ENCODE data around the gene KRTAP9-4.
"Not testable (repeated sequence)": the region's sequence is repeated elsewhere in the genome, so short reads cannot be mapped to it uniquely, and the experiment has no call there.

DNA sequence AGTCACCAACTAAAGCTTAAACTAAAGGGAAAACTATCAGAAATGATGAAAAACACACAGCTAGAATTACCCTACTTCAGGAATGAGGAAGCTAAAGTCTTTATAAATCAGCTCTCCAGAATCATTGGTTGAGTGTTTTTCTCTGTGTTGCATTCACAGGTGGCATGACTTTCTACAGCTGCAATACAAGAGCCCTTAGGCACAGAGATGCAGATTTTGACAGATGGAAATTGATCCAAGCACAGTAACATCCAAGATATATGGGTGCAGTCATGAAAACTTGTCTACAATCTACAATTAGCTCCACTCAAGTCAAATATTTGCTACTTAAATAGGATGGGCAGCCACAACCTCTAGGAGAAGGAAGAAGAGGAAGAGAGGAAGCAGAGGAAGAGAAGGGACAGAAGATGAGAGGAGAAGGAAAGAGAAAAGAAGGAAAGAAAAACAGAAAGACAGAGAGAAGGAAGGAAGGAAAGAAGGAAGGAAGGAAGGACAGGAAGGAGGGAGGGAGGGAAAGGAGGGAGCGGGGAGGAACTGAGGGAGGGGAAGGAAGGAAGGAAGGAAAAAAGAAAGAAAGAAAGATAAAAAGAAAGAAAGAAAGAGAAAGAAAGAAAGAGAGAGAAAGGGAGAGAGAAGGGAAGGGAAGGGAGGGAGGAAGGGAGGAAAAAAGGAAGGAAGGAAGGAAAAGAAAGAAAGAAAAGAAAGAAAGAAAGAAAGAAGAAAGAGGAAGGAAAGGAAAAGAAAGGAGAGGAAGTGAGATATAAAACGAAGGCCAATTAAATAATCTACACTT is 2.3 kb upstream of the KRTAP9-4 start:
- TF ChIP-seq, protein P1, sequence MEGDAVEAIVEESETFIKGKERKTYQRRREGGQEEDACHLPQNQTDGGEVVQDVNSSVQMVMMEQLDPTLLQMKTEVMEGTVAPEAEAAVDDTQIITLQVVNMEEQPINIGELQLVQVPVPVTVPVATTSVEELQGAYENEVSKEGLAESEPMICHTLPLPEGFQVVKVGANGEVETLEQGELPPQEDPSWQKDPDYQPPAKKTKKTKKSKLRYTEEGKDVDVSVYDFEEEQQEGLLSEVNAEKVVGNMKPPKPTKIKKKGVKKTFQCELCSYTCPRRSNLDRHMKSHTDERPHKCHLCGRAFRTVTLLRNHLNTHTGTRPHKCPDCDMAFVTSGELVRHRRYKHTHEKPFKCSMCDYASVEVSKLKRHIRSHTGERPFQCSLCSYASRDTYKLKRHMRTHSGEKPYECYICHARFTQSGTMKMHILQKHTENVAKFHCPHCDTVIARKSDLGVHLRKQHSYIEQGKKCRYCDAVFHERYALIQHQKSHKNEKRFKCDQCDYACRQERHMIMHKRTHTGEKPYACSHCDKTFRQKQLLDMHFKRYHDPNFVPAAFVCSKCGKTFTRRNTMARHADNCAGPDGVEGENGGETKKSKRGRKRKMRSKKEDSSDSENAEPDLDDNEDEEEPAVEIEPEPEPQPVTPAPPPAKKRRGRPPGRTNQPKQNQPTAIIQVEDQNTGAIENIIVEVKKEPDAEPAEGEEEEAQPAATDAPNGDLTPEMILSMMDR (IDR thresholded peaks at IDR 0.05; ENCODE audit: poor library complexity): not testable (repeated sequence)
- not testable (repeated sequence) for TF ChIP-seq EZH2 (IDR thresholded peaks at IDR 0.05; ENCODE audit: borderline replicate concordance)
